OCI-LY3 (cell line): ENCODE results near the gene P2RY6.

Source experiments
- EZH2phosphoT487 ChIP-seq: fragments of 200-600 bp; shearing (Covaris generic); IDR thresholded peaks from 2 replicates; pipeline ENCODE4 v1.6.1; 2018; ENCODE audit warnings: antibody characterized with exemption, mixed run types, low read depth
- TF ChIP-seq, protein P1 (sequence below): fragments of 200-600, 300-600 bp; sonication (generic); IDR thresholded peaks from 2 replicates; pipeline ENCODE4 v1.5.1; 2014; ENCODE audit warnings: antibody characterized with exemption, low read length, low read depth

DNA sequence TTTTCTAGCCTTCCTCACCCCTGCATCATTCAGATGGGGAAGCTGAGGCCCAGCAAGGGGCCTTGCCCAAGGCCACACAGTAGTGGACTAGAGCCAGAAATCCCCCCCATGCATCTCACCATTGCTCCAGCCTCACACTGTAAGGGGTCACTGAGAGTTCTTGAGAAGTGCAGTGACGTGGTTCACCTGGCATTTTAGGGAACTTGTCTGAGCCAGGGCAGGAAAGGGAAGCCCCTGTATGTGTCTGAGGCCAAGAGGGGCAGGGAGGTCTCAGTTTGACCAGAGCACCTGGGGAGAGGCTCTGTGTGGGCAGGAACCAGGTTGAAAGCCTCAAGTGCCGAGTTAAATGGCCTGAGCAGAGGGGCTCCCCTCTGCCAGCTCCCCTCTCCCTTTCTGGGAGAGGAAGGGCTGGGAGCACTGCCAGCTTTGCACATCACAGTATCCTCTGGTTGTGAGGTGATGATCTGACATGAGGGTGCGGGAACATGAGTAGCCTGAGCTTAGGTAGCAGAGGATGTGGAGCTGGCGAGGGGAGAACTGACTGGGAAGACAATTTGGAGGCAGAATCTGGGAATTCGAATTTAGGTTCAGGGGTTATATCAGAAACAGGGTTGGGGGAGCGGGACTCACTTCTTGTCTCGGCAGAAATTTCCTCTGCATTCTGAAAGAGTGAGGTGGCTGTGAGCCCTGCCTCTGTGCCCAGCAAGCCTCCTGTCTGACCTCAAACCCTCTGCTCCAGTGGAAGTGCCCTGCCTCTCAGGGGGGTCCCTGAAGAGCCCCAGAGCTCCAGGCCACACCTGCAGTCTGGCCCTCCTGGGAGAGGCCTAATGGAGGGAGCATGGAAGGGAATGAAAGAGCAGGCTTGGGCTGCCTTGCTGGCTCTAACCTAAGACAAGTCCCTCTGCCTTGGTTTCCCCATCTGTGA is 50.5 kb downstream of the P2RY6 start:
- TF ChIP-seq, protein P1, sequence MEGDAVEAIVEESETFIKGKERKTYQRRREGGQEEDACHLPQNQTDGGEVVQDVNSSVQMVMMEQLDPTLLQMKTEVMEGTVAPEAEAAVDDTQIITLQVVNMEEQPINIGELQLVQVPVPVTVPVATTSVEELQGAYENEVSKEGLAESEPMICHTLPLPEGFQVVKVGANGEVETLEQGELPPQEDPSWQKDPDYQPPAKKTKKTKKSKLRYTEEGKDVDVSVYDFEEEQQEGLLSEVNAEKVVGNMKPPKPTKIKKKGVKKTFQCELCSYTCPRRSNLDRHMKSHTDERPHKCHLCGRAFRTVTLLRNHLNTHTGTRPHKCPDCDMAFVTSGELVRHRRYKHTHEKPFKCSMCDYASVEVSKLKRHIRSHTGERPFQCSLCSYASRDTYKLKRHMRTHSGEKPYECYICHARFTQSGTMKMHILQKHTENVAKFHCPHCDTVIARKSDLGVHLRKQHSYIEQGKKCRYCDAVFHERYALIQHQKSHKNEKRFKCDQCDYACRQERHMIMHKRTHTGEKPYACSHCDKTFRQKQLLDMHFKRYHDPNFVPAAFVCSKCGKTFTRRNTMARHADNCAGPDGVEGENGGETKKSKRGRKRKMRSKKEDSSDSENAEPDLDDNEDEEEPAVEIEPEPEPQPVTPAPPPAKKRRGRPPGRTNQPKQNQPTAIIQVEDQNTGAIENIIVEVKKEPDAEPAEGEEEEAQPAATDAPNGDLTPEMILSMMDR, result no peak
- no peak for TF ChIP-seq EZH2phosphoT487
